IMR-90 (cell line): ENCODE data around the gene PTPN4. TPM values are rescaled to one million over a fixed set of nuclear protein-coding genes. Genes with fewer than 3 reads are reported as not detected.

Experiments
- ATAC-seq: fragments of 200-7000 bp; cut with Tn5 transposase; 2 replicates; pipeline ENCODE4 v1.9.1; 2020; ENCODE audit warnings: low read depth, mild to moderate bottlenecking, moderate library complexity
- BruUV-seq: library from RNA; stranded (reverse); fragments of 400-500 nt; replicated peaks from 2 replicates; lab custom pipeline; 2021; lab: Mats Ljungman, UMichigan
- CTCF ChIA-PET: fragments of 300-600 bp; formaldehyde crosslinking; extraction: SDS; loops from one replicate; lab custom pipeline; 2021; ENCODE audit warnings: antibody characterized with exemption; lab: Yijun Ruan, JAX
- POLR2A ChIA-PET: fragments of 300-600 bp; sonication (Branson Sonifier 250); formaldehyde crosslinking; loops from one replicate; lab custom pipeline; 2022; ENCODE audit warnings: antibody characterized with exemption; ENCODE audit not compliant: unreplicated experiment; lab: Charles Lee
- DNase-seq: peaks from one replicate; pipeline ENCODE4 v3.0.0; 2013
- H2AFZ ChIP-seq: replicated peaks from 2 replicates; pipeline ENCODE3; 2013; ENCODE audit warnings: low read length, mild to moderate bottlenecking; ENCODE audit not compliant: poor library complexity
- H2AK5ac ChIP-seq: 2 replicates; pipeline ENCODE4 v1.6.1; 2013; ENCODE audit warnings: low read depth, low read length, inconsistent platforms
- H2AK9ac ChIP-seq: replicated peaks from 2 replicates; pipeline ENCODE3; 2013; ENCODE audit warnings: mild to moderate bottlenecking, low read depth, low read length, moderate library complexity; ENCODE audit not compliant: poor library complexity
- H2BK120ac ChIP-seq: 2 replicates; pipeline ENCODE4 v1.6.1; 2013; ENCODE audit warnings: low read depth, low read length, inconsistent platforms
- H2BK15ac ChIP-seq: 3 replicates; pipeline ENCODE4 v1.6.1; 2013; ENCODE audit warnings: low read depth, low read length, inconsistent platforms
- H2BK20ac ChIP-seq: 2 replicates; pipeline ENCODE4 v1.6.1; 2013; ENCODE audit warnings: low read depth, mild to moderate bottlenecking, inconsistent platforms, low read length, moderate library complexity
- H2BK5ac ChIP-seq: 2 replicates; pipeline ENCODE4 v1.6.1; 2013; ENCODE audit warnings: mild to moderate bottlenecking, low read depth, low read length, inconsistent platforms; ENCODE audit not compliant: poor library complexity, severe bottlenecking
- H3K14ac ChIP-seq: replicated peaks from 2 replicates; pipeline ENCODE4 v1.6.1; 2013; ENCODE audit warnings: low read depth, low read length, inconsistent platforms
- H3K18ac ChIP-seq: 2 replicates; pipeline ENCODE4 v1.6.1; 2013; ENCODE audit warnings: low read depth, low read length, control low read depth
- H3K23ac ChIP-seq: 2 replicates; pipeline ENCODE4 v1.6.1; 2013; ENCODE audit warnings: low read depth, low read length, inconsistent platforms
- H3K27ac ChIP-seq: 2 replicates; pipeline ENCODE4 v1.5.1; 2013; ENCODE audit warnings: mild to moderate bottlenecking, control low read depth, low read length; ENCODE audit not compliant: insufficient read depth
- H3K27me3 ChIP-seq: 2 replicates; pipeline ENCODE4 v1.6.1; 2013; ENCODE audit warnings: low read length; ENCODE audit not compliant: control insufficient read depth, insufficient read depth
- H3K36me3 ChIP-seq: 2 replicates; pipeline ENCODE4 v1.6.1; 2013; ENCODE audit warnings: low read length, mixed read lengths; ENCODE audit not compliant: control insufficient read depth, insufficient read depth
- H3K4ac ChIP-seq: 2 replicates; pipeline ENCODE4 v1.6.1; 2013; ENCODE audit warnings: low read depth, low read length, inconsistent platforms
- H3K4me1 ChIP-seq: 2 replicates; pipeline ENCODE4 v1.6.1; 2013; ENCODE audit warnings: low read length, mixed read lengths; ENCODE audit not compliant: control insufficient read depth, insufficient read depth
- H3K4me2 ChIP-seq: 2 replicates; pipeline ENCODE4 v1.6.1; 2013; ENCODE audit warnings: low read depth, mild to moderate bottlenecking, control low read depth, low read length, moderate library complexity
- H3K4me3 ChIP-seq: 2 replicates; pipeline ENCODE4 v1.5.1; 2013; ENCODE audit warnings: low read depth, mild to moderate bottlenecking, control low read depth, low read length, moderate library complexity; ENCODE audit not compliant: insufficient read depth
- H3K56ac ChIP-seq: 2 replicates; pipeline ENCODE4 v1.6.1; 2013; ENCODE audit warnings: low read length, inconsistent platforms; ENCODE audit not compliant: insufficient read depth; ENCODE audit errors: extremely low read depth
- H3K79me1 ChIP-seq, 2 experiments: 2 replicates each; pipeline ENCODE4 v1.6.1; 2013; ENCODE audit warnings: low read length in 2 of 2, inconsistent platforms in 1 of 2, low read depth in 1 of 2
- H3K9ac ChIP-seq: 2 replicates; pipeline ENCODE4 v1.6.1; 2013; ENCODE audit warnings: low read depth, low read length, control low read depth
- H3K9me1 ChIP-seq: 2 replicates; pipeline ENCODE4 v1.6.1; 2013; ENCODE audit warnings: low read length, inconsistent platforms; ENCODE audit not compliant: insufficient read depth
- H3K9me3 ChIP-seq: 2 replicates; pipeline ENCODE4 v1.6.1; 2013; ENCODE audit warnings: low read length; ENCODE audit not compliant: control insufficient read depth, insufficient read depth
- H4K20me1 ChIP-seq: 2 replicates; pipeline ENCODE4 v1.6.1; 2013; ENCODE audit warnings: low read length, inconsistent platforms; ENCODE audit not compliant: insufficient read depth
- H4K5ac ChIP-seq: 2 replicates; pipeline ENCODE4 v1.6.1; 2013; ENCODE audit warnings: mild to moderate bottlenecking, low read depth, low read length, control low read depth
- H4K8ac ChIP-seq, 2 experiments: 2 replicates each; pipeline ENCODE4 v1.6.1; 2013; ENCODE audit warnings: low read depth in 2 of 2, low read length in 2 of 2, control low read depth in 1 of 2, inconsistent platforms in 1 of 2
- H4K91ac ChIP-seq: 2 replicates; pipeline ENCODE4 v1.6.1; 2013; ENCODE audit warnings: low read depth, low read length, inconsistent platforms; ENCODE audit not compliant: insufficient read depth
- BHLHE40 ChIP-seq: fragments of 150-350 bp; IDR thresholded peaks from 2 replicates; pipeline ENCODE4 v1.6.1; 2016; ENCODE audit warnings: mild to moderate bottlenecking, low read depth, low read length
- CEBPB ChIP-seq: IDR thresholded peaks from 2 replicates; pipeline ENCODE4 v1.6.1; 2012; ENCODE audit warnings: low read depth, low read length, improper control_type of control experiment
- CHD1 ChIP-seq: IDR thresholded peaks from 2 replicates; pipeline ENCODE4 v1.6.1; 2012; ENCODE audit warnings: low read depth, low read length, improper control_type of control experiment
- FOS ChIP-seq: fragments of 150-350 bp; IDR thresholded peaks from 2 replicates; pipeline ENCODE4 v1.6.1; 2016; ENCODE audit warnings: low read depth, low read length
- MAFK ChIP-seq: IDR thresholded peaks from 2 replicates; pipeline ENCODE4 v1.6.1; 2012; ENCODE audit warnings: low read depth, low read length, improper control_type of control experiment
- MAZ ChIP-seq: IDR thresholded peaks from 2 replicates; pipeline ENCODE4 v1.6.1; 2012; ENCODE audit warnings: low read depth, mild to moderate bottlenecking, low read length, improper control_type of control experiment, moderate library complexity, borderline replicate concordance
- MXI1 ChIP-seq: IDR thresholded peaks from 2 replicates; pipeline ENCODE4 v1.6.1; 2012; ENCODE audit warnings: low read depth, mild to moderate bottlenecking, low read length, moderate library complexity, borderline replicate concordance
- NFE2L2 ChIP-seq: fragments of 150-350 bp; IDR thresholded peaks from 2 replicates; pipeline ENCODE4 v1.6.1; 2016; ENCODE audit warnings: low read depth, mild to moderate bottlenecking, low read length
- POLR2A ChIP-seq: IDR thresholded peaks from 2 replicates; pipeline ENCODE4 v1.6.1; 2012; ENCODE audit warnings: mild to moderate bottlenecking, low read depth, low read length
- RAD21 ChIP-seq: IDR thresholded peaks from 2 replicates; pipeline ENCODE4 v1.6.1; 2012; ENCODE audit warnings: low read length, improper control_type of control experiment
- RCOR1 ChIP-seq: IDR thresholded peaks from 2 replicates; pipeline ENCODE4 v1.6.1; 2012; ENCODE audit warnings: mild to moderate bottlenecking, low read length, improper control_type of control experiment; ENCODE audit not compliant: insufficient replicate concordance
- RFX5 ChIP-seq: IDR thresholded peaks from 2 replicates; pipeline ENCODE4 v1.8.0; 2012; ENCODE audit warnings: low read depth, mild to moderate bottlenecking, low read length, moderate library complexity
- SMC3 ChIP-seq: fragments of 150-350 bp; IDR thresholded peaks from 2 replicates; pipeline ENCODE4 v1.6.1; 2016; ENCODE audit warnings: low read depth, mild to moderate bottlenecking, antibody characterized with exemption, low read length, moderate library complexity
- WGBS, 2 experiments: methylation state at CpG; one replicate each; pipeline versions ENCODE4 v1.1.5 to v1.1.7; 2013; ENCODE audit warnings: missing lambda C conversion rate in 2 of 2; ENCODE audit not compliant: insufficient read length in 1 of 2; ENCODE audit errors: extremely low coverage in 2 of 2; 5-methylcytosine and 5-hydroxymethylcytosine counted together
- dilution Hi-C: fragments of 300-500 bp; cut with HindIII; formaldehyde crosslinking; loops from one replicate; pipeline ENCODE4 v1.14.3; 2018; ENCODE audit warnings: low sequenced_read_pairs; ENCODE audit not compliant: unreplicated experiment
- in situ Hi-C: fragments of 300-500 bp; cut with MboI; formaldehyde crosslinking; loops from 3 replicates; pipeline ENCODE4 v1.14.3; 2019; ENCODE audit warnings: low sequenced_read_pairs, inconsistent platforms, mixed read lengths
- intact Hi-C: fragments of 100-400 bp; cut with micrococcal nuclease; formaldehyde crosslinking; loops from 2 replicates; pipeline ENCODE4 v1.10.0; 2022
- polyA plus RNA-seq, 3 experiments: library from polyadenylated mRNA; depleted of rRNA; stranded (reverse); fragments of >200 nt; gene quantifications; 2 replicates each; pipeline ENCODE4 v1.2.3, GENCODE V29; 2012; ENCODE audit warnings: low replicate concordance in 1 of 3
- total RNA-seq: library from RNA; depleted of rRNA; stranded (reverse); fragments of >200 nt; gene quantifications from 2 replicates; pipeline ENCODE4 v1.2.3, GENCODE V29; 2012
- TF ChIP-seq, protein P1 (sequence below): conservative IDR thresholded peaks from 2 replicates; pipeline ENCODE4 v1.5.1; 2012; ENCODE audit warnings: mild to moderate bottlenecking, low read depth, low read length, improper control_type of control experiment
- TF ChIP-seq, protein P2 (sequence below): fragments of 150-350 bp; IDR thresholded peaks from 2 replicates; pipeline ENCODE4 v1.6.1; 2017; ENCODE audit warnings: mild to moderate bottlenecking, antibody characterized with exemption, low read length, low read depth
- TF ChIP-seq, protein P3 (sequence below): fragments of 150-350 bp; IDR thresholded peaks from 2 replicates; pipeline ENCODE4 v1.6.1; 2016; ENCODE audit warnings: low read depth, mild to moderate bottlenecking, low read length, moderate library complexity, borderline replicate concordance

PTPN4 gene
- total and polyA plus RNA-seq, 2 of the 4 experiments (the other 2 are of a cell fraction) = 2.9 to 19.2 TPM

DNA sequence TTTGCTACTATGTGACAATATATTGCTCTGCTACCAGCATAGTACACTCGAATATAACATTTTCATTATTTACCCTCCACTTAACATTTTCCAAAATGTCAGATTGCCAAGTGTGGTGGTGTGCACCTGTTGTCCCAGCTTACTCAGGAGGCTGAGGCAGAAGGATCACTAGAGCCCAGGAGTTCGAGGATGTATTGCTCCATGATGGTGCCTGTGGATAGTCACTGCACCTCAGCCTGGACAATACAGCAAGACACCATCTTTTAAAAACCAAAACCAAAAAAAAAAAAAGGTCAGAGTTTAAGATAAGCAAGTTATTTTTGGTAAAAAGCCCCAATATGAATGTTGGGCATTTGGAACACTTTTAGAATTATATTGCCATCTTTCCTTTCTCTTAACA, 178.0 kb downstream of the PTPN4 start:
- no peaks in the 10 kb centered on the region for H3K9me1 ChIP-seq
- intact Hi-C loops = no loop called here
- no peak for DNase-seq
- H3K56ac ChIP-seq = no peak overlapping the region
- H2BK20ac ChIP-seq = no peak overlapping the region
- H4K5ac ChIP-seq = no peak overlapping the region
- no peak overlapping the region for H2AK5ac ChIP-seq
- no CpG with 5 or more reads among the region's 2 CpGs for WGBS, 2 experiments
- no peak overlapping the region for H4K91ac ChIP-seq
- no peak overlapping the region for H3K23ac ChIP-seq
- in situ Hi-C loops = no loop called here
- no peak overlapping the region for H3K4me3 ChIP-seq
- no peak for ATAC-seq
- no peak overlapping the region for H2AFZ ChIP-seq
- no peaks in the 10 kb centered on the region for H4K20me1 ChIP-seq
- H3K4me1 ChIP-seq = no peaks in the 10 kb centered on the region
- no peak overlapping the region for H2BK15ac ChIP-seq
- H3K4me2 ChIP-seq = no peak overlapping the region
- no TSS peak for BruUV-seq
- H2AK9ac ChIP-seq = no peak overlapping the region
- TF ChIP-seq, protein P1, sequence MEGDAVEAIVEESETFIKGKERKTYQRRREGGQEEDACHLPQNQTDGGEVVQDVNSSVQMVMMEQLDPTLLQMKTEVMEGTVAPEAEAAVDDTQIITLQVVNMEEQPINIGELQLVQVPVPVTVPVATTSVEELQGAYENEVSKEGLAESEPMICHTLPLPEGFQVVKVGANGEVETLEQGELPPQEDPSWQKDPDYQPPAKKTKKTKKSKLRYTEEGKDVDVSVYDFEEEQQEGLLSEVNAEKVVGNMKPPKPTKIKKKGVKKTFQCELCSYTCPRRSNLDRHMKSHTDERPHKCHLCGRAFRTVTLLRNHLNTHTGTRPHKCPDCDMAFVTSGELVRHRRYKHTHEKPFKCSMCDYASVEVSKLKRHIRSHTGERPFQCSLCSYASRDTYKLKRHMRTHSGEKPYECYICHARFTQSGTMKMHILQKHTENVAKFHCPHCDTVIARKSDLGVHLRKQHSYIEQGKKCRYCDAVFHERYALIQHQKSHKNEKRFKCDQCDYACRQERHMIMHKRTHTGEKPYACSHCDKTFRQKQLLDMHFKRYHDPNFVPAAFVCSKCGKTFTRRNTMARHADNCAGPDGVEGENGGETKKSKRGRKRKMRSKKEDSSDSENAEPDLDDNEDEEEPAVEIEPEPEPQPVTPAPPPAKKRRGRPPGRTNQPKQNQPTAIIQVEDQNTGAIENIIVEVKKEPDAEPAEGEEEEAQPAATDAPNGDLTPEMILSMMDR = no peak
- TF ChIP-seq NFE2L2 (no peak), RFX5 (no peak), BHLHE40 (no peak), FOS (no peak), CHD1 (no peak), MXI1 (no peak), POLR2A (no peak), SMC3 (no peak), MAFK (no peak), MAZ (no peak), RCOR1 (no peak), RAD21 (no peak), CEBPB (no peak)
- TF ChIP-seq, protein P2, sequence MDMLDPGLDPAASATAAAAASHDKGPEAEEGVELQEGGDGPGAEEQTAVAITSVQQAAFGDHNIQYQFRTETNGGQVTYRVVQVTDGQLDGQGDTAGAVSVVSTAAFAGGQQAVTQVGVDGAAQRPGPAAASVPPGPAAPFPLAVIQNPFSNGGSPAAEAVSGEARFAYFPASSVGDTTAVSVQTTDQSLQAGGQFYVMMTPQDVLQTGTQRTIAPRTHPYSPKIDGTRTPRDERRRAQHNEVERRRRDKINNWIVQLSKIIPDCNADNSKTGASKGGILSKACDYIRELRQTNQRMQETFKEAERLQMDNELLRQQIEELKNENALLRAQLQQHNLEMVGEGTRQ = no peak
- TF ChIP-seq, protein P3, sequence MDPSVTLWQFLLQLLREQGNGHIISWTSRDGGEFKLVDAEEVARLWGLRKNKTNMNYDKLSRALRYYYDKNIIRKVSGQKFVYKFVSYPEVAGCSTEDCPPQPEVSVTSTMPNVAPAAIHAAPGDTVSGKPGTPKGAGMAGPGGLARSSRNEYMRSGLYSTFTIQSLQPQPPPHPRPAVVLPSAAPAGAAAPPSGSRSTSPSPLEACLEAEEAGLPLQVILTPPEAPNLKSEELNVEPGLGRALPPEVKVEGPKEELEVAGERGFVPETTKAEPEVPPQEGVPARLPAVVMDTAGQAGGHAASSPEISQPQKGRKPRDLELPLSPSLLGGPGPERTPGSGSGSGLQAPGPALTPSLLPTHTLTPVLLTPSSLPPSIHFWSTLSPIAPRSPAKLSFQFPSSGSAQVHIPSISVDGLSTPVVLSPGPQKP = no peak
- CTCF ChIA-PET = interaction anchor here (0.6 kb wide), 1 partner anchor 119 kb away, joined by 5 read pairs; no protein-coding TSS in a partner anchor
- H3K4ac ChIP-seq = no peak overlapping the region
- no peaks in the 10 kb centered on the region for H3K27me3 ChIP-seq
- H4K8ac ChIP-seq = no peak overlapping the region
- dilution Hi-C loops = no loop called here
- no peak overlapping the region for H3K18ac ChIP-seq
- POLR2A ChIA-PET = no interaction called here
- no peak overlapping the region for H3K9ac ChIP-seq
- H3K9me3 ChIP-seq = no peaks in the 10 kb centered on the region
- H3K27ac ChIP-seq = no peak overlapping the region
- H3K14ac ChIP-seq = no peak overlapping the region
- no peaks in the 10 kb centered on the region for H3K79me1 ChIP-seq
- H2BK5ac ChIP-seq = no peak overlapping the region
- no peaks in the 10 kb centered on the region; the same call in 1 of the 2 replicates for H3K36me3 ChIP-seq
- H2BK120ac ChIP-seq = no peak overlapping the region
